ENCODE results near the gene LIMK2.
"Not testable (repeated sequence)": the region's sequence is repeated elsewhere in the genome, so short reads cannot be mapped to it uniquely, and the experiment has no call there.

The LIMK2 gene

DNA sequence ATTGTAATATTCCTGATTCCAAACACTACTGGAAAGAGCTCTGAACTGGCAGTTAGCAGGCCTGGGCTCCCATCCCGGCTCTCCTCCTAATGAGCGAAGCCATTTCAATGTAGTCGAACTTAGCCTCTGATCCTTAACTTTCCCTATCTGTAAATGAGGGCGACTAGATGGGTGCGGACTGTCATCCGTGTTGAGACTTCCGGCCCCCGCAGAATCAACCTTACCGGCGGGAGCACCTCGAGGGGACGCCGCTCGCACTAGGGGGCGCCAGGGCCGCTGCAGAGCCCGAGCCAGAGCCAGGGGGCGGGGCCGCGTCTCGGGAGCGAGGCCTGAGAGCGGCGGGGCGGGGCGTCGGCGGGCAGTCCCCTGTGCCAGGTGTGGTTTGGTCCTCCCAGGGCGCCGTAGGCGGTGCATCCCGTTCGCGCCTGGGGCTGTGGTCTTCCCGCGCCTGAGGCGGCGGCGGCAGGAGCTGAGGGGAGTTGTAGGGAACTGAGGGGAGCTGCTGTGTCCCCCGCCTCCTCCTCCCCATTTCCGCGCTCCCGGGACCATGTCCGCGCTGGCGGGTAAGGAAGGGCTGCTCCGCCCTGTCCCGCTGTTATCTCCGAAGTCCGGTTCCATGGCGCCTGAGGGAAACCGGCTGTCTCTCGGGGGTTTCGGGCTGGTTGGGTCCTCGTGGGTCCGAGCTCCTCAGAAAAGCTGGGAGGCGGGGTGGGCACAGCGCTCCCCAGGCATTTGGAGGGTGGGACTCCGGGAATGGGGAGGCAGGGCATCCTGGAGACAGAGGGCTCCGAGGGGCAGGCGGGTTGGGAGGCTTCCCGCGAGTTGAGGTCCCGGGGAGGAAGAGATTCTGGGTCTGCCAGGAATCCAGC, at the start of gene LIMK2:
Gene LIMK2, plus strand, starts transcription at position 437 of the 869 bp plus-strand sequence. Its CDS starts 111 bp downstream, at position 548.
- DNase-seq: peak; percentile 91

DNA sequence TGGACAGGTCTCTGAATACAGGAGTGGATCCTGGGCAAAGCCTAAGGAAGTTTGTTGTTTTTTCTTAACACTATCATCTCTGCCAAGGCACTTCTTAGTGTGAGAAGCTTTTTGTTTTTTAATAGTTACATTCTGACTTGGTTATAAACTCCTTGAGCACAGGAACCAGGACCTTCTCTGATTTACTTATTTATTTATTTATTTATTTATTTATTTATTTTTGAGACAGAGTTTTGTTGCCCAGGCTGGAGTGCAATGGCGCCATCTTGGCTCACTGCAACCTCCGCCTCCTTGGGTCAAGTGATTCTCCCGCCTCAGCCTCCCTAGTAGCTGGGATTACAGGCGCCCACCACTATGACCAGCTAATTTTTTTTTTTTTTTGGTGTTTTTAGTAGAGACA, 41.1 kb upstream of the LIMK2 start:
- no peak for DNase-seq

DNA sequence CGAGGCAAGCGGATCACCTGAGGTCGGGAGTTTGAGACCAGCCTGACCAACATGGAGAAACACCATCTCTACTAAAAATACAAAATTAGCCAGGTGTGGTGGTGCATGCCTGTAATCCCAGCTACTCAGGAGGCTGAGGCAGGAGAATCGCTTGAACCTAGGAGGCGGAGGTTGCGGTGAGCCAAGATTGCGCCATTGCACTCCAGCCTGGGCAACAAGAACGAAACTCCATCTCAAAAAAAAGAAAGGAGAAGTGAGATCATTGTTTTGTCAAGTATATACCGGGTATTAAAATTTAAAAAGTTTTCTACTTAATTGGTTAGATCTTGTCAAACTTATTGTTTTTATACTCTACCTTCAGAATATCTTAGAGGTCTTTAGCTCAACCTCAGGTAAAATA, 40.4 kb upstream of the LIMK2 start:
- DNase-seq: not testable (repeated sequence)

DNA sequence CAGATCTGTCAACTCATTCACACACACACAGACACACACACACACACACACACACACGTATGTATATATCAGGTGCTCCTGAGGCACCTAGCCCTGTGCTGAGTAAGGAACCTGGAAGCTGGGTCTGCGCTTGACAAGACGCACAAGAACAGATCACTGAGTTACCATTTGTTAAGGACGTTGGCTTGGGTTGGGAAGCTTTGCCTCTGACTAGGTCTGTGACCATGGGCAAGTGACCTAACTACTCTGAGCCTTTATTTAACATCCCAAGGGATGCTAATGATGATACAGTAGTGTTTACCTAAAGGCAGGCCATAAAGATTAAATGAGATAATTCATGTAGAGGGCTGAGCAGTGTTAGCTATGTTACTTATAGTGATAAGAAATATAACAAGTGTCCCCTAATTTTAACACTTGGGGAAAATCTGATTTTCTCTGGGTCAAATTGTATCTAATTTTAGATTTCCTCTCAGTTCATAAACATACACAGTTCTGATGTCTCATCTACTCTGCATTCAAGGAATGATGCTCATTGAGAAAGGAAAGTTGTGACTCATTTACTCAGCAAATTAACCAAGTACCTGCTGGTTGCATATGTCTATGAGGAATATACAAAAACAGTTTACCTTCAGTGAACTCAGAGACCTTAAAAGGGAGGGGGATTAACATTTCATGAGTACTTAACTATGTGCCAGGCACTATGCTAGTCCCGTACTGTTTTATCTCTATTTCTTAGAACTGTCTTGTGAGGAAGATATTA, 38.5 kb upstream of the LIMK2 start:
- no peak for DNase-seq

DNA sequence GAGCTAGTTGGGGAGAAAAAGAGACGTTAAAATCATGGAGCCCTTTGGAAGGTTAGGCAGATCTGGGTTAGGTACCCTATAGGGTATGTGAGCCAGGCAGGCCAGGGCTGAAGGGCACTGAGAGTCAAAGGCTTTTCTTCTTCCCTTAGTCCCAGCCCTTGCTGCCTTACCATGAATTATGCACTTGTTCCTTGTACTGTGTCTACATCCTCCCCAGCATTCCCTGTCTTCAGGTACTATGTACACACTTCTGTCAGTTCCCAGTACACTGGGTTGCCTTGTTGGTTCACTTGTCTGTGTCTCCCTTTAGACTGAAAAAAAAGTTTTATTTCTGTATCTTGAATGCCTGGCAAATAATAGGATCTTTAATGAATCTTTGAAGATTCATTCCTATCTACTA, 35.2 kb upstream of the LIMK2 start:
- no peak for DNase-seq

DNA sequence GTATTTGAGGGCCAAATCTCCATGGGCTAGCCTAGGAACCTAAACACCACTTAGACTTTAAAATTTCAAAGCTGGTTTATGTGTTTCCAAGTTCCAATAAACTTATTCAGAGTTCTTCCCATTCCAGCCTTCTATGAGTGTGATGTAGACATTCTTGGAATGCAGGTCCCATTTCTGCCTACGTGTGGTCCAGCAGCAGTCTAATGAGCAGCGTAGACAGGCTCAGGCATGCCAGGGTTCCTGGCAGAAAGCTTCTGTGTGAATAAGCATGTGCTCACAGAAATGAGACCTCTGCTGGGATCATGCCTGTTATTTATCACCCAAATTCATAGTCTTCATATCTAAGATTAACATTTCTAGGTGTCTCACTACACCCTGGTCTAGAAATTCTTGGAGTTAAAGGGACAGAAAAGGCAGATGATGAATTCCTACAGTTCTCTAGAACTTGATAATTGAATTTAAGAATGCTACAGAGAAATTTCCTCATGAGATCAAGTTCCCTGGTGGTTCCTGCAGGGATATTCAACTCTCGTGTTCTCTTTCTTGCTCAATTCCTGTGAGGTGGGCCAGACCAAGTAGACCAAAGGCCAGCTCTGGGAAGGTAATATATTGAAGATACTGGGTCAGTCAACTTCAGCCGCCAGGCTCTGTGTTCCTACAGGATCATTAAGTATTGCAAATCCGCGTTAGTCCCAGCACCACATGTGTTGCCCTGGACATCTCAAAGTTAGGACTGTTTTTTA, 34.5 kb upstream of the LIMK2 start:
- peak; percentile 13 for DNase-seq

DNA sequence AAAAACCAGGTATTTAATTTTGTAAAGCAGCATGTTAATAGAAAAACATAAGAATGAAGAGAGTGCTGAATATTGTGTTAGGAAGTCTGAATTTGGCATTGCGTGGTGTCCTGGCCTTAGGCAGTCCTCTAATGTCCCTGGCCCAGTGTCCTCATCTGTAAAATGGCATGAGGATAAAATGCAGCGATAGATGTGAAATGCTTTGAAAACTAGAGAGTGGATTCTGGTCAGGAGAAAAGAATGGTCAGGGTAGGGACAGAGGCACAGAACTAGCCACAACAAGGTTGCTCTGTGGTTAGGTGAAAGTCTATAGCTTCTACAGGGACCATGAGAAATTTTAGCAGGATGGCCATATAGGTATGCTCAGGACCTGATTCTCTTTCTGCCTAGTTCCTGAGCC, 33.2 kb upstream of the LIMK2 start:
- no peak for DNase-seq

DNA sequence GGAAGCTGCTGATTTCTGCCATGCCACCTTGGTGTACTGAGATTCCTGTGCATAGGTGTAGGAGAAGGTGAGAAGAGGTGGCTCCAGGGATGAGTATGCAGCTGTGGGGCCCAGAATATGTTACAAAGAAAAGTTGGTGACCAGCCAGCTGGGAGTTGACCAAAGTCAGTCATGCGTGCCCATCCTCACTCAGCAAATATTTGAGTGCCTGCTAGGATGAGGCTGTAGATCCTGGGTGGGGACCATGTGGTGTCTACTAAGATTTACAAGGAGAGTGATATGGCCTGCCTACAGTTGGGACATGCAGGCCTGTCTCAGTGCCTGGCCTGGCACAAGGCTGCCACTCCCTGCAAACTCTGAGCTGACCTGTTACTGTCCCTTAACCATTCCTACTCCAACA, 32.8 kb upstream of the LIMK2 start:
- DNase-seq: peak; percentile 11

DNA sequence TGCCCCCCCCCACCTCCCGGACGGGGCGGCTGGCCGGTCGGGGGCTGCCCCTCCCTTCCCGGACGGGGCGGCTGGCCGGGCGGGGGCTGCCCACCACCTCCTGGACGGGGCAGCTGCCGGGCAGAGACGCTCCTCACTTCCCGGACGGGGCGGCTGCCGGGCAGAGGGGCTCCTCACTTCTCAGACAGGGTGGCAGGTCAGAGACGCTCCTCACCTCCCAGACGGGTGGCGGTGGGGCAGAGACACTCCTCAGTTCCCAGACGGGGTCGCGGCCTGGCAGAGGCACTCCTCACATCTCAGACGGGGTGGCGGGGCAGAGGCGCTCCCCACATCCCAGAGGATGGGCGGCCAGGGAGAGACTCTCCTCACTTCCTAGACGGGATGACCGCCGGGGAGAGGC, 28.1 kb upstream of the LIMK2 start:
- DNase-seq: no peak

DNA sequence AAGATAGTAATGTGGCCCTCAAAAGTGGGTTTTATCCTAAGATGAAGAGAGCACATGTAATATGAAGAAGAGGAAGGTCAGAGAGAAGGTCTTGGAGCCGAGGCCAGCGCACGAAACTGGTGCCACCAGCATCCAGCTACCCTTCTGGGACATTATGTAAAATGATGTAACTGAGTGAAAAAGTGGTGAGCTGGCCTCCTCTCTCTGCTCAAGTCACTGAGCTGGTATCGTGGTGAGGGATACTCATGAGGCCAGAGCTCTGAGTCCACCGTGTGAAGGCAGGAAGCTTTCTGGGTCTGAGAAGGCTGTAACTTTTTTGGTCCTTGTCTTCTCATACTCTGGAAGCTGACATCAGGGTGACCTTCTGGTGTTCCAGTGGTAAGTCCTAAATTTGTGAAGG, 27.0 kb upstream of the LIMK2 start:
- no peak for DNase-seq

DNA sequence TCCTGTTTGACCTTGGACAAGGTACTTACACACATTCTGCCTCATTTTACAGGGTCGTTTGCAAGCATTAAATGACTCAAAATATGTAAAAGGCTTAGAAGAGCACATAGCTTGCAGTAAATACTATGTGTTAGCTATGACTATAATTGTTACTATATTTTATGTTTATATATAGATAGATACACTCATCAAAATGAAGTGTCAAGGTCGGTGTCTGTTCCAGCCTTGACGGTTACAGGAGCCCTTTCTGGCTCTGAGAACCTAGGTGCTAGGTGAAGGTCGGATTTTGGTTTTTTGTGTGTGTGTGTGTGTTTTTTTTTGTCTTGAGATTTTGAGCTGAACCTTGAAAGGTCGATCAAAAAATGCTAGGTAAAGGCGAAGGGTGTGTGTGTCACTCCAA, 24.5 kb upstream of the LIMK2 start:
- no peak for DNase-seq

DNA sequence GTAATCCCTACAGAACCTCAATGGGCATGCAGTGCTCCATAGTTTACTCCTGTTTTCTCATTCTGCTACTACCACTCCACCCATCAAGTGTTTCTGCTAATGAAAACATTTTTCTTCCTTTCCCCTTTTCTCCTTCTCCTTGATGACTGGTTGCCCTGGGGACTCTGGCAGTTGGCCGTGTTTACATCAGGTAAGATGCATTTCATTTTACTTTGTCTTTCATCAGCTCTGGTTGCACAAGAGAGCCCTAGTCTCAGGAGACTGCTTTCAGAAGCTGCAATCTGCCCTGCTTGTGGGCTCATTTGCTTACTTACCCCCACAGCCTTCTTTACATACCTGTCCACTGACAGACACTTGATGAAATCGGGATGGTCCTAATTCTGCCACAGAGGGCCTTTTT, 19.6 kb upstream of the LIMK2 start:
- no peak for DNase-seq

DNA sequence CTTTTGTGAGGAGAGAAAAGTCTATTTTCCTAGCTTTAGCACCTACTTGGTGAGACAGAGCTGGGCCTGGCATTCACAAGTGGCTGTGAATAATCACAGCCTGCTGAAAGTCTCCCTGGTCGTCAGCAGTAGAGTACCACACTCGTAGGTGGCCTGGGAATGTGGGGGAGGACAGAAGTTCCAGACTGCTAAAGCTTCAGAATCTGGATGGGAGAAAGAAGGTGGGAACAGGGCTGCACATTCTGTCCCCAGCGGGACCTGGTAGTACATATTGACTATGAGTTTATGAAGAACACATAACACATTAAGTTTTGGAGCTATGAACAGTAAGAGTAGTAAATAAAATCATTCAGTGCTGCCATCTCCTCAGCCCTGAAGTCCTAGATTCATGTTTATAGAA, 19.0 kb upstream of the LIMK2 start:
- no peak for DNase-seq

DNA sequence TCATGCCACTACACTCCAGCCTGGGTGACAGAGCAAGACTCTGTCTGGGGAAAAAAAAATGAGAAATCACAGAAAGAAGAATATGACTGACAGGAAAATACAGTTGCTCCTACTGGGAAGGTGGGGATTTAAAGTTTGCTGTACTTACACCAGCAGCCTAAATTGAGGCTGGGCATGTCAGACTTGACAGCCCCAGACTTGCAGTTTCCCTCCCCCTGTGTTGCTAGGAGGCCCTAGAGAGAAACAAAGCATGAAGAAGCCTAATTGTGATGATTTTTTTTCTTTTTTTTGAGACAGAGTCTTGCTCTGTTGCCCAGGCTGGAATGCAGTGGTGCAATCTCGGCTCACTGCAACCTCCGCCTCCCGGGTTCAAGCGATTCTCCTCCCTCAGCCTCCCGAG, 17.4 kb upstream of the LIMK2 start:
- DNase-seq: not testable (repeated sequence)

DNA sequence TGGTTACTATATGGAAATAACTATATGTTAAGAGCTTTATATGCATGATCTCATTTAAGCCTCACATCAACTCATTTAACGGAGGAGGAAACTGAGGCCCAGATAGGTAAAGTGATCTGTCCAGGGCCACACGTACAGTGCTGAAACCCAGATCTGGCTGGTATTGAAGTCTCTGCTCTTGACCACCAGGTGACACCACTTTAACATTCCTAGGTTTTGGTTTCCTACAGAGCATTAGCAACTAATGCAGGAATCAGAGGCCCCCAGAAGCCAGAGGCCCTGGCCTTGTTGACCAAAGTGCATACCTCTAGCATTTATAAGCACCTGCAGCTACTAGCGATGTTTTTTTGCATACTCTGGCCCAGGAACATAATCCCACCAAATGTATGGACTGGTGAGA, 12.9 kb upstream of the LIMK2 start:
- no peak for DNase-seq

DNA sequence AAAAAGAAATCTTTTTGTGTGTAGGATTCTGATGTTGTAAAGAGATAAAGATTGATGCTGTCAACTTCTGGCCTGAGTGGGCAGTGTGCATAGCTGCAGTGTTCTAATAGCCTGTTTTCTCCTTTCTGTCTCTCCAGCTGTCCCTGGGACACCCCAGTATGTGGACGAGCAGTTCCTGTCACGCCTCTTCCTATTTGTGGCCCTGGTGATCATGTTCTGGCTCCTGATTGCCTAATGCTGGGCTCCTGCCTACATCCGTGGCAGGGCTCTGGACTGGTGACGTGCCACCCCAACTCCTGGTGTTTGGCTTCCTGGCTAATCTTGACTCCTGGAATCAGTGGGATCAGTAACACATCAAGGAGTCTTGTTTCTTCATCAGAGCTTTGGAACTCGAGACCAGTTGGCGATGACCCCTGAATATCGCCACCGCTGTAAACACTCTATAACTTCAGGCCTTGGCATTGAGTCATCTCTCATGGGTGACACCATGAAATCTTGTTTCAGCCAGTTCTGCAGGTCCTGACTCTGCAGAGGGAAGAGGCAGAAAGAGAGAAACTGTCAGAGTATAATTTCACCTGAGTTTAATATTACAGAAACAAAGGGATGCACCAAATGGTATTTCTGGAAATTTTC, 7.6 kb upstream of the LIMK2 start:
- not testable (repeated sequence) for DNase-seq

DNA sequence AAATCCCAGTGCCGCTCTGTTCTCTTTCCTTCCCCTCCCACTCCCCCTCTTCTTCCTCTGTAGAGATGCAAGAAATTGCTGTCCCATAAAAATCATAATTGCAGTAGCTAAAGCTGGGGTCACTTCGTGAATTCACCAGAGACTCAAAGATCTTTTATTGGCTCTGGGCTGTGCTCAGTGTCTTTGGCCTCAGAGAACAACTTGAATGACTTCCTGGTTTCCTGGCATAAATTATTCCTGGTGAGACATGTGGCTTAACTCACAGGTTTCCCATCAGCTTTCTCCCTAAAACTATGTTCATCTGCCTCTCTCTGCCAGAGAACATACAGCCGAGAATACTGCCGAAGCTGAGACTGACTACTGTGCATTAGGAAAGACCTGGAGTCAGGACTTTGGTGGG, 7.0 kb upstream of the LIMK2 start:
- DNase-seq: not testable (repeated sequence)

DNA sequence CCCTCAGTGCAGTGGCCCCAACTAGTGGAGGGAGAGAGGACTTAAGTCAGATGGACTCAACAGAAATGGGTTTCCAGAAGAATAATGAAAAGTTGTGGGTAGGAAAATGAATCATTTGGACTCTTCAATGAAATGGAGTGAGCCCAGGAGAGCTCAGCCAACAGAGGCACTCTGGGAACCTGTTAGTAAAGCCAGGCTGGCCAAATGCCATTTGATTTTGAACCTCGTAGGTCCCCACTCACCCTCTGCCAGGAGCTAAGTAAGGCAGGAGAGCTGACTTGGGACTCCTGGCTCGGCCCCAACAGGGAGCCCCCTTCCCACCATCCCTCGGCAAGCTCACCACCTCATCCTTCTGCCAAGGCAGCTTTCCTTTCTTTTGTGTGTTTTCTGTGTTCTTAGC, 5.6 kb upstream of the LIMK2 start:
- not testable (repeated sequence) for DNase-seq

DNA sequence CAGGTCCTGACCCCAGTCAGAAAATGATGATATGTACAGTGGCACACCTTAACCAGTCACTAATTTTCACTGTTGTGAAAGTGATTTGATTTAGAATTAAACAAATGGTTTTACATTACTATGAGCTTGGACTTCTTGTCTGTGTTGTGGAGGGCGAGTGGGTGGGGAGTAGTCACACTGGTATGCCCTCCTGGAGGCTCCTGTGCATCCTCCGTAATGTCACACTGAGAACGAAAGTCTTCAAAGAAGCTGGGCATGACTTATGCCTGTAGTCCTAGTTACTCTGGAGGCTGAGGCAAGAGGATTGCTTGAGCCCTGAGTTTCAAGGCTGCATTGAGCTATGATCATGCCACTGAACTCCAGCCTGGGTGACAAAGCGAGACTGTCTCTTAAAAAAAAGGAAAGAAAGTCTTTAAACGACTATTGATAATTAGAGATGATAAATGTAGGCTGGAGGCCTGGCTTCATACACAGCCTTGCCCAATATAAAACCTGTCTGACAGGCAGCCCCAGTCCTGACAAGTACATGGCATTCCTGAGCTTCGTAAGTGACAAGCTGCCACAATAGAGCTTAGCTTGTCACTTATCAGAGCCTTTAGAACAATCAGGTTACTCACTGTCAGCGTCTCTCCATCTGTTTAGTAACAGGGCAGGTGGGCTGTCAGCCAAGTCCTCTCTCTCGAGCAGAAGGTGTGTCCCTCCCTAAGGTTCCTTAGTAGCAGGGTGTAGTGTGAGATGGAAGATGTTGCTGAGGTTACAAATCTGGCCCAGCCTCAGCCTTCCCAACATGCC, 5.0 kb upstream of the LIMK2 start:
- peak; percentile 57 for DNase-seq

DNA sequence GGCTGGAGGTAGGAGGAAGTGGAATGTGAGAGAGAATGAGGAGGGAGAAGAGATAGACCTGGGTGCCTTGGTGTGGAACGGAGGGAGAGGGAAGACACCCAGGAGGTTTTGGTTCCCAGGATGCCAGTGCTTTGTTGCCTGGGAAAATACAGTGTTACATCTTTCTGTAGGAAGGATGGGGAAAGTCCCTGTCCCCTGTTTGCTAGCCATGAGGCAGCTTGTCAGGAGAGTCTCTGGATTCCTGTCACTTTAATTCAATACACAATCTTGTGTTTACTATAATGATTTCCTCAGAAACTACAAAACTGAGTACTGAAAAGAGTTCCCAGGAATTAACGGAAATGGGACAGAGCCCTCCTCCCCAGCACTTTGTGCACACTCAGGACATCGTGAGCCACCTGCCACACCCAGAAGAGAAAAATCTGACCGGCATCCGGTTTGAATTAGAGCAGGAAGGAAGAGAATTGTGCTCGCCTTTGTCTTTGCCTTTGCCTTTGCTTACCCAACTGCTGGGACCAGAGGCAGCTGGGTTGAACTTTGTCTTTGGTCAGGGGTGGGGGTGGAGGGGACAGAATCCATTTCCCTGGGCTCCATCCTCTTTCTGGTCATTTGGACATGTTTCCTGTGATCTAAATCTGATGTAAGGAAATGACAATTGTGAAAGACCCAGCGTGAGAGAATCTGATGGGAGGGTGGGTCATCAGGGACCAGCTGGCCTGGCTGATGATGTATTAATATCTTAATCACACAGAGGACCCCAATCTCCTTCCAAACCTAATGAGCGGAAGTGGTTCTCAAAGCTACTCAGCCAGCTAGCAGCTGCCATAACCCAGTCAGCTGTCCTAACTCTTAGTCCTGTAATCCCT, 1.3 kb upstream of the LIMK2 start:
- no peak for DNase-seq

DNA sequence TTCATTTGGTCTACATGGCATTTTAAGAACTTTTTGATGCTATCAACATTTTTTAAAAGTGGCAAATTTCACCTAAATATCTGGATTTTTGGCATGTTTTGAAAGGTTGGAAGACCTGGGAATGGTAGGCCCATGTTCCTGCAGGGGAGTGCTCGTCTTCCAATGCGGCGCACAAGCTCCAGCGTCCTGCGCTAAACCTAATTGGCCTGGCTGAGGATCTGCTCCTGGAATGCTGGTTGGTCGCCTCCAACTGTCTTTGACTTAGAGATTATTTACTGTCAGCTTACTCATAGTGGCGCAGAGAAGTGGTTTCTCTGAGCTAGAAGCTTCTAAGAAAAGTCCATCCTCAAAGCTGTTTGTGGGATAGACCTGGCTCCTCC, 626 bp upstream of the LIMK2 start:
- no peak for DNase-seq
